MM.1S (cell line): ENCODE data around the gene NRXN3.
"Not testable (repeated sequence)": the region's sequence is repeated elsewhere in the genome, so short reads cannot be mapped to it uniquely, and the experiment has no call there.

Experiments
- DNase-seq: peaks from one replicate; pipeline ENCODE4 v3.0.0-alpha.2; 2015
- H2AFZ ChIP-seq: fragments of 300-600 bp; sonication (generic); 2 replicates; pipeline ENCODE4 v1.6.0; 2016; ENCODE audit warnings: antibody characterized with exemption, low read length
- H3F3A ChIP-seq: fragments of 300-600 bp; sonication (generic); 2 replicates; pipeline ENCODE4 v1.6.1; 2016; ENCODE audit warnings: mild to moderate bottlenecking, antibody characterized with exemption, low read length, moderate library complexity, mixed read lengths; ENCODE audit not compliant: insufficient read depth
- H3K27ac ChIP-seq: fragments of 300-600 bp; sonication (generic); 2 replicates; pipeline ENCODE4 v1.5.1; 2016; ENCODE audit warnings: mild to moderate bottlenecking, low read length
- H3K27me3 ChIP-seq: fragments of 300-600 bp; sonication (generic); replicated peaks from 2 replicates; pipeline ENCODE4 v1.6.0; 2016; ENCODE audit warnings: low read length; ENCODE audit not compliant: insufficient read depth
- H3K36me3 ChIP-seq: fragments of 300-600 bp; sonication (generic); replicated peaks from 2 replicates; pipeline ENCODE4 v1.6.1; 2016; ENCODE audit warnings: mild to moderate bottlenecking, low read length, mixed read lengths; ENCODE audit not compliant: insufficient read depth
- H3K4me1 ChIP-seq: fragments of 300-600 bp; sonication (generic); 2 replicates; pipeline ENCODE4 v1.6.1; 2016; ENCODE audit warnings: low read length, mixed read lengths
- H3K4me2 ChIP-seq: fragments of 300-600 bp; sonication (generic); 2 replicates; pipeline ENCODE4 v1.6.0; 2016; ENCODE audit warnings: low read depth, low read length
- H3K4me3 ChIP-seq: fragments of 300-600 bp; sonication (generic); 2 replicates; pipeline ENCODE4 v1.5.1; 2016; ENCODE audit warnings: low read length, mixed read lengths
- H3K79me2 ChIP-seq: fragments of 300-600 bp; sonication (generic); 2 replicates; pipeline ENCODE4 v1.6.1; 2016; ENCODE audit warnings: mixed run types, low read length, mixed read lengths
- H3K9ac ChIP-seq: fragments of 300-600 bp; sonication (generic); 2 replicates; pipeline ENCODE4 v1.6.1; 2016; ENCODE audit warnings: low read length, mixed read lengths
- H3K9me2 ChIP-seq: fragments of 300-600 bp; sonication (generic); replicated peaks from 2 replicates; pipeline ENCODE4 v1.6.1; 2016; ENCODE audit warnings: mild to moderate bottlenecking, low read length, mixed read lengths; ENCODE audit not compliant: insufficient read depth
- H3K9me3 ChIP-seq: fragments of 300-600 bp; sonication (generic); replicated peaks from 2 replicates; pipeline ENCODE4 v1.6.1; 2016; ENCODE audit warnings: mild to moderate bottlenecking, low read length, mixed read lengths; ENCODE audit not compliant: insufficient read depth
- H4K20me1 ChIP-seq: fragments of 300-600 bp; sonication (generic); 2 replicates; pipeline ENCODE4 v1.6.1; 2016; ENCODE audit warnings: mild to moderate bottlenecking, low read length, moderate library complexity, mixed read lengths; ENCODE audit not compliant: insufficient read depth
- EZH2 ChIP-seq: fragments of 300-600 bp; sonication (generic); optimal IDR thresholded peaks from 2 replicates; pipeline ENCODE3; 2017; ENCODE audit warnings: low read depth, mild to moderate bottlenecking, antibody characterized with exemption, low read length, mixed read lengths
- EZH2phosphoT487 ChIP-seq: fragments of 300-600 bp; sonication (generic); IDR thresholded peaks from 2 replicates; pipeline ENCODE4 v1.6.1; 2018; ENCODE audit warnings: antibody characterized with exemption, low read length
- TF ChIP-seq, protein P1 (sequence below): fragments of 300-600 bp; sonication (generic); IDR thresholded peaks from 2 replicates; pipeline ENCODE4 v1.5.1; 2016; ENCODE audit warnings: antibody characterized with exemption, low read length, mixed read lengths

The NRXN3 gene

DNA sequence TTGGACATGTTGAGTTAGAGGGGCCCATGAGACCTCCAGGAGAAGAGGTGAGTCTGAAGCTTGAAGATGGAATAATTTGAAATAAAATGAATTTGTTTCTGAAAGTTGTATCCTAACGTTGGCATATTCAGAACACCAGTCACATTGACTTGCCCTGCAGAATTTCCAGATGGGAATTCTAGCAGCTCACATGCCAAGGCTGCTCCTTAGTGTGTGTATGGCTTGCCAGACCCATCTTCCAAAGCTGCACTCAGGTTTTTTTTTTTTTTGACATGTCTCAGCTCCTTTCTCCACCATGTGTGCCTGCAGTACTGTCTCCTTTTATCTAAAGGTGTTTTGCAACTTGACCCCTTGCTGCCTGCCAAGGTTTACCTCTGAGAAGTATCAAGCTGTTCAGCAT, 261.9 kb downstream of the NRXN3 start:
- Histone ChIP-seq H2AFZ (no peak overlapping the region), H3K9me2 (no peaks in the 10 kb centered on the region), H4K20me1 (no peaks in the 10 kb centered on the region), H3F3A (no peaks in the 10 kb centered on the region), H3K27ac (no peak overlapping the region), H3K79me2 (no peaks in the 10 kb centered on the region), H3K36me3 (no peaks in the 10 kb centered on the region), H3K4me1 (no peaks in the 10 kb centered on the region), H3K4me2 (no peak overlapping the region), H3K9me3 (no peaks in the 10 kb centered on the region), H3K9ac (no peak overlapping the region), H3K4me3 (no peak overlapping the region), H3K27me3 (no peaks in the 10 kb centered on the region)
- TF ChIP-seq EZH2phosphoT487, result no peak
- TF ChIP-seq EZH2, result no peak
- TF ChIP-seq, protein P1, sequence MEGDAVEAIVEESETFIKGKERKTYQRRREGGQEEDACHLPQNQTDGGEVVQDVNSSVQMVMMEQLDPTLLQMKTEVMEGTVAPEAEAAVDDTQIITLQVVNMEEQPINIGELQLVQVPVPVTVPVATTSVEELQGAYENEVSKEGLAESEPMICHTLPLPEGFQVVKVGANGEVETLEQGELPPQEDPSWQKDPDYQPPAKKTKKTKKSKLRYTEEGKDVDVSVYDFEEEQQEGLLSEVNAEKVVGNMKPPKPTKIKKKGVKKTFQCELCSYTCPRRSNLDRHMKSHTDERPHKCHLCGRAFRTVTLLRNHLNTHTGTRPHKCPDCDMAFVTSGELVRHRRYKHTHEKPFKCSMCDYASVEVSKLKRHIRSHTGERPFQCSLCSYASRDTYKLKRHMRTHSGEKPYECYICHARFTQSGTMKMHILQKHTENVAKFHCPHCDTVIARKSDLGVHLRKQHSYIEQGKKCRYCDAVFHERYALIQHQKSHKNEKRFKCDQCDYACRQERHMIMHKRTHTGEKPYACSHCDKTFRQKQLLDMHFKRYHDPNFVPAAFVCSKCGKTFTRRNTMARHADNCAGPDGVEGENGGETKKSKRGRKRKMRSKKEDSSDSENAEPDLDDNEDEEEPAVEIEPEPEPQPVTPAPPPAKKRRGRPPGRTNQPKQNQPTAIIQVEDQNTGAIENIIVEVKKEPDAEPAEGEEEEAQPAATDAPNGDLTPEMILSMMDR, result no peak
- DNase-seq, result no peak

DNA sequence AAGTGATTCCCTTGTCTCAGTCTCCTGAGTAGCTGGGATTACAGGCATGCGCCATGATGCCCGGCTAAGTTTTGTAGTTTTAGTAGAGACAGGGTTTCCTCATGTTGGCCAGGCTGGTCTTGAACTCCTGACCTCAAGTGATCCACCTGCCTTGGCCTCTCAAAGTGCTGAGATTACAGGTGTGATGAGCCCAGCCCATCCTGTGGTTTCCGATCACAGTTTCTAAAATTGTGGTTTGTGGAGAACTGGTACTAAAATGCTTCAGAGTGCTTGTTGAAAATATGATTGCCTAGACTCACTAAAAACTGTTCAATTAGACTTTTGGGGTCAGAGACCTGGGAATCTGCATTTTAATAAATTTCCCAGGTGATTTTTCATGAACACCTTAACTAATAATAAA, 267.3 kb downstream of the NRXN3 start:
- H3K9ac ChIP-seq, H3K27ac ChIP-seq, H3K9me3 ChIP-seq, H3K4me2 ChIP-seq, H4K20me1 ChIP-seq, H3K4me1 ChIP-seq, H2AFZ ChIP-seq, H3K4me3 ChIP-seq, H3K36me3 ChIP-seq, H3K27me3 ChIP-seq, H3K9me2 ChIP-seq, H3F3A ChIP-seq, H3K79me2 ChIP-seq: not testable (repeated sequence)
- DNase-seq, result peak; percentile 47

DNA sequence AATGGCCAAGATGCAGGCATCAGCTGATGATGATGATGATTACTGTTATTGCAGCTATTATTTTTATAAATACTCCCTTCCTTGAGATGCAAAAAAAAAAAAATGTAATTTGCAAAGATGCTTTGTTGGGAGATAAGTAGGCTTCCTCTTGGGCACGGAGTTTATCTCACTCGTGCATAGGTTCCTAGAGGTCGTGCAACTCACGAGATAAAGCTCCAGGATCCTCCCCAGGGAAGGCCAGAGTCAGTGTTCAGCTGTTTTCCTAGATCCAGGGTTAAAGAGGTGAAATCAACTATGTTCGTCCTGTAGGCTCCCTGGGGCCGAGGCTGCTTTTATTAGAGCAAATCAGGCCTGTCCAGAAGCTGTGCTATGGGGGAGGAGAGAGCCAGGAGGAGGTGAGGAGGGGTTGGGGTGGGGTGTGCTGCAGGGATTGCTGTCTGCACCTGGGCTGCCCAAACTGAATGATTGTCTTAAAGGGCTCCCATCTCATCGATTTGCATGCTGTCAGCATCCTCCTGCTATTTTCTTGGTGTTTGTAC, 270.3 kb downstream of the NRXN3 start:
- no peaks in the 10 kb centered on the region for H3K79me2 ChIP-seq
- no peaks in the 10 kb centered on the region for H3K27me3 ChIP-seq
- H4K20me1 ChIP-seq, result no peaks in the 10 kb centered on the region
- no peaks in the 10 kb centered on the region for H3K9me2 ChIP-seq
- no peak overlapping the region for H3K27ac ChIP-seq
- TF ChIP-seq EZH2 (no peak), EZH2phosphoT487 (no peak)
- TF ChIP-seq, protein P1, result no peak
- H3K9ac ChIP-seq, result no peak overlapping the region
- H3K4me2 ChIP-seq, result no peak overlapping the region
- no peaks in the 10 kb centered on the region for H3K9me3 ChIP-seq
- no peaks in the 10 kb centered on the region for H3K36me3 ChIP-seq
- no peak for DNase-seq
- H3K4me3 ChIP-seq, result no peak overlapping the region
- H2AFZ ChIP-seq, result no peak overlapping the region
- no peaks in the 10 kb centered on the region for H3F3A ChIP-seq
- no peaks in the 10 kb centered on the region for H3K4me1 ChIP-seq

DNA sequence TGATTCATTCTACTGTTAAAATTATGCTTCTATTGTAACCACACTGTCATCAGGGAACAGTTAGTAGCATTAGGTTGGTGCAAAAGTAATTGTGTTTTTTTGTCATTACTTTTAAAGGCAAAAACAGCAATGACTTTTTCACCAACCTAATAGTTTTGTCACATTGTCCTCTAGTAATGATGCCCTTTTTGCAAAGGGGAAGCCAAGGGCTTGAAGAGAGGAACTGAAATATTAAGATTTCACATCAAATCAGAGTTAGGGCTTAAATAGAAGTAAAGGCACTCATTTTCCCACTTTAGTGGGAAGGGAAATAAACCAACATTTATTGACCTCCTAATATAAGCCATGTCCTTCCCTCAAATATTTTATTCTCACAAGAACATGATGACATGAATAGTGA, 273.7 kb downstream of the NRXN3 start:
- Histone ChIP-seq H3F3A (no peaks in the 10 kb centered on the region), H3K27ac (no peak overlapping the region), H3K9me2 (no peaks in the 10 kb centered on the region), H3K9ac (no peak overlapping the region), H3K27me3 (no peaks in the 10 kb centered on the region), H3K9me3 (no peaks in the 10 kb centered on the region), H3K4me3 (no peak overlapping the region), H2AFZ (no peak overlapping the region), H3K4me1 (no peaks in the 10 kb centered on the region), H3K36me3 (no peaks in the 10 kb centered on the region), H4K20me1 (no peaks in the 10 kb centered on the region), H3K4me2 (no peak overlapping the region), H3K79me2 (no peaks in the 10 kb centered on the region)
- TF ChIP-seq EZH2phosphoT487 (no peak), EZH2 (no peak)
- TF ChIP-seq, protein P1, result no peak
- no peak for DNase-seq
